Uterus (tissue), 2 donors: Measurements from ENCODE around the gene YWHAQ.

Source experiments
- CTCF ChIP-seq, 4 experiments: fragments of 200-600 bp in 2 of 4; fragments of 450-650 bp in 2 of 4; sonication (generic) in 2 of 4; IDR thresholded peaks; one replicate each; pipeline ENCODE4 v1.5.1; 2016 to 2019; ENCODE audit warnings: antibody characterized with exemption in 4 of 4, mild to moderate bottlenecking in 2 of 4, moderate library complexity in 1 of 4
- POLR2A ChIP-seq, 2 donors: fragments of 450-650 bp; IDR thresholded peaks; one replicate each; pipeline ENCODE4 v1.6.1; 2016; ENCODE audit warnings: antibody characterized with exemption in 2 of 2, mild to moderate bottlenecking in 1 of 2, moderate library complexity in 1 of 2

GRCh38 chr2:9648821-9649220 is 18.0 kb upstream of the YWHAQ start:
- no peak for TF ChIP-seq CTCF (IDR thresholded peaks at IDR 0.05)
- no peak for TF ChIP-seq POLR2A (IDR thresholded peaks at IDR 0.05)
